ENCODE measurements around the gene ZFP36.

Gene ZFP36

GRCh38 chr19:39435499-39436349, 29.1 kb downstream of the ZFP36 start, which contains the start of gene RPS16:
RPS16 (minus strand) TSS chr19:39435949; CDS start chr19:39435895, 54 bp downstream.
- TF ChIP-seq Cebpa-rat (IDR thresholded peaks at IDR 0.05): no peak
- Histone ChIP-seq H3K36me3 (peaks cover 30 to 47% (median 41%) of the 10 kb centered on the region in 11 experiments), H3K9me3 (replicated peaks in 1 of 11) (no peaks in the 10 kb centered on the region), H3K4me1 (peaks cover 27 to 57% (median 53%) of the 10 kb centered on the region in 10 experiments), H3K27me3 (no peaks in the 10 kb centered on the region), H3K4me2 (peak within 1 kb of the TSS; percentile 91 to 98 (median 95)), H3K27ac (peak within 1 kb of the TSS; percentile 83 to 98 (median 95)), H3K9ac (peak within 1 kb of the TSS; percentile 94 to 99 (median 97)), H4K20me1 (peaks cover 26 to 49% (median 44%) of the 10 kb centered on the region in 11 experiments; a peak in 21 of 22 replicates), H3K4me3 (peak within 1 kb of the TSS; percentile 89 to 99 (median 96))

GRCh38 chr19:39436350-39436716, 29.7 kb downstream of the ZFP36 start:
- Histone ChIP-seq H3K4me3 (peak overlapping the region; percentile 89 to 99 (median 96)), H3K36me3 (peaks cover 30 to 41% (median 37%) of the 10 kb centered on the region in 11 experiments), H3K4me1 (peaks cover 29 to 57% (median 49%) of the 10 kb centered on the region in 10 experiments), H4K20me1 (peaks cover 26 to 43% (median 38%) of the 10 kb centered on the region in 11 experiments; a peak in 21 of 22 replicates), H3K4me2 (peak overlapping the region; percentile 90 to 98 (median 94)), H3K9me3 (replicated peaks in 1 of 11) (no peaks in the 10 kb centered on the region), H3K9ac (peak overlapping the region; percentile 89 to 99 (median 97)), H3K27me3 (no peaks in the 10 kb centered on the region), H3K27ac (peak overlapping the region; percentile 83 to 98 (median 95))
- TF ChIP-seq Cebpa-rat (IDR thresholded peaks at IDR 0.05): no peak

GRCh38 chr19:39438270-39438934, 31.8 kb downstream of the ZFP36 start:
- no peak overlapping the region for H3K4me2 ChIP-seq
- peaks cover 13 to 20% (median 19%) of the 10 kb centered on the region in 11 experiments for H3K36me3 ChIP-seq
- H3K4me3 ChIP-seq: no peak overlapping the region
- H4K20me1 ChIP-seq: peaks cover 17 to 23% (median 19%) of the 10 kb centered on the region in 11 experiments; a peak in 21 of 22 replicates
- no peak for TF ChIP-seq Cebpa-rat (IDR thresholded peaks at IDR 0.05)
- no peaks in the 10 kb centered on the region for H3K27me3 ChIP-seq
- no peak overlapping the region for H3K27ac ChIP-seq
- H3K9ac ChIP-seq: 0 out of 22 replicates have a peak overlapping the region, but pooled peaks of 1 of the 11 experiments have one; percentile 3
- H3K9me3 ChIP-seq (replicated peaks in 1 of 11): no peaks in the 10 kb centered on the region
- peaks cover 23 to 37% (median 32%) of the 10 kb centered on the region in 10 experiments for H3K4me1 ChIP-seq

GRCh38 chr19:39444598-39445195, 38.0 kb downstream of the ZFP36 start:
- Histone ChIP-seq H3K9ac (peak overlapping the region; percentile 90 to 98 (median 96)), H3K36me3 (peaks cover 4 to 32% (median 28%) of the 10 kb centered on the region in 11 experiments; a peak in 17 of 22 replicates), H3K4me1 (peaks cover 42 to 58% (median 48%) of the 10 kb centered on the region in 10 experiments), H3K27ac (peak overlapping the region; percentile 88 to 98 (median 94)), H3K27me3 (no peaks in the 10 kb centered on the region), H4K20me1 (peaks cover 31 to 42% (median 34%) of the 10 kb centered on the region in 11 experiments), H3K4me3 (peak overlapping the region; percentile 83 to 100 (median 94)), H3K9me3 (replicated peaks in 1 of 11) (no peaks in the 10 kb centered on the region), H3K4me2 (peak overlapping the region; percentile 80 to 95 (median 89))
- no peak for TF ChIP-seq Cebpa-rat (IDR thresholded peaks at IDR 0.05)

- peaks cover 44 to 64% (median 52%) of the 10 kb centered on the region in 10 experiments for H3K4me1 ChIP-seq
- H3K9ac ChIP-seq: peak within 1 kb of the TSS; percentile 90 to 98 (median 96)
- H3K27me3 ChIP-seq: no peaks in the 10 kb centered on the region
- peak within 1 kb of the TSS; percentile 83 to 100 (median 94) for H3K4me3 ChIP-seq
- H3K27ac ChIP-seq: peak within 1 kb of the TSS; percentile 88 to 98 (median 94)
- H4K20me1 ChIP-seq: peaks cover 38 to 50% (median 42%) of the 10 kb centered on the region in 11 experiments
- peaks cover 7 to 40% (median 36%) of the 10 kb centered on the region in 11 experiments; a peak in 19 of 22 replicates for H3K36me3 ChIP-seq
- peak within 1 kb of the TSS; percentile 86 to 98 (median 93) for H3K4me2 ChIP-seq
- no peaks in the 10 kb centered on the region for H3K9me3 ChIP-seq (replicated peaks in 1 of 11)
- TF ChIP-seq Cebpa-rat (IDR thresholded peaks at IDR 0.05): no peak
Measured at GRCh38 chr19:39445196-39446111, 38.8 kb downstream of the ZFP36 start, which contains the start of gene SUPT5H. SUPT5H (plus strand) TSS chr19:39445582; CDS start chr19:39445891, 309 bp downstream.

- H3K27ac ChIP-seq: peak overlapping the region; percentile 88 to 98 (median 94); a peak in 16 of 22 replicates
- peak overlapping the region; percentile 83 to 100 (median 94) for H3K4me3 ChIP-seq
- TF ChIP-seq Cebpa-rat (IDR thresholded peaks at IDR 0.05): no peak
- peaks cover 18 to 50% (median 46%) of the 10 kb centered on the region in 11 experiments; a peak in 21 of 22 replicates for H3K36me3 ChIP-seq
- H3K9ac ChIP-seq: peak overlapping the region; percentile 90 to 98 (median 96)
- peaks cover 47 to 60% (median 53%) of the 10 kb centered on the region in 11 experiments for H4K20me1 ChIP-seq
- H3K27me3 ChIP-seq: no peaks in the 10 kb centered on the region
- peaks cover 41 to 57% (median 47%) of the 10 kb centered on the region in 10 experiments for H3K4me1 ChIP-seq
- H3K9me3 ChIP-seq (replicated peaks in 1 of 11): no peaks in the 10 kb centered on the region
- H3K4me2 ChIP-seq: peak overlapping the region; percentile 76 to 98 (median 93)
Measured at GRCh38 chr19:39446365-39447084, 39.9 kb downstream of the ZFP36 start.

GRCh38 chr19:39448271-39448670, 41.6 kb downstream of the ZFP36 start:
- Histone ChIP-seq H4K20me1 (peaks cover 65 to 78% (median 70%) of the 10 kb centered on the region in 11 experiments), H3K36me3 (peaks cover 35 to 68% (median 63%) of the 10 kb centered on the region in 11 experiments)
- TF ChIP-seq Cebpa-rat (IDR thresholded peaks at IDR 0.05): no peak

More at GRCh38 chr19:39448271-39448670, 41.6 kb downstream of the ZFP36 start:
- H3K9me3 ChIP-seq (replicated peaks in 1 of 11): no peaks in the 10 kb centered on the region
- H3K9ac ChIP-seq: peak overlapping the region; percentile 7 to 98 (median 91); a peak in 17 of 22 replicates
- peak overlapping the region in 6 of 11 experiments; percentile 1 to 37 (median 16); a peak in 4 of 22 replicates for H3K27ac ChIP-seq
- H3K4me2 ChIP-seq: peak overlapping the region; percentile 76 to 98 (median 93)
- H3K4me1 ChIP-seq: peaks cover 41 to 60% (median 47%) of the 10 kb centered on the region in 10 experiments
- peak overlapping the region in 3 of 10 experiments; percentile 24 to 99 (median 95); a peak in 3 of 20 replicates for H3K4me3 ChIP-seq
- no peaks in the 10 kb centered on the region for H3K27me3 ChIP-seq

Measured in BLaER1 treated with 17β-estradiol and CSF1 and Interleukin-3, amounts not matched to agents 10 nM and 100 nM (cell line).